ENCODE measurements around the gene DAPK1. TPM values are rescaled to one million over a fixed set of nuclear protein-coding genes. Genes with fewer than 3 reads are reported as not detected.

The DAPK1 gene
- total and polyA plus RNA-seq, 2 donors (not counting 3 experiments of a cell fraction or from before 2014, with no cell fraction given), result 58.9 to 119 TPM

DNA sequence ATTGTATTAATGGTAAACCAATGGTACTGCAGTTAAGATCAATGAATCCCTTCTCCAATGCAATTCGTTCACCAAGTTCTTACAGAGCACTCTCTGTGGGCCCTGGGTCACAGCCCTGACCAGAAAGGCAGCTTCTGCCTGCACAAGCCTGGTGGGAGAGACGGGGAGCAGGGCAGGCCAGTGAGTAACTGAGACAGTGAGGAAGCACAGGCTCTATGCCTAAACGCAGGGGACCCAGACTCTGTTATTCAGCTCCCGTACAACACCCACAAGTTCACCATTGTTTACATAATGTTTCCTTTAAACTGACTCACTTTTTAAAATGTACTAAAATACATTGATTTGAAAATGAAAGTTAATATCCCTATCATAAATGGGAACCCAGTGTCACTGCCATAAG is 187.8 kb downstream of the DAPK1 start:
- no peaks in the 10 kb centered on the region for H3K79me2 ChIP-seq (ENCODE audit: control insufficient read depth, insufficient read depth, low read length)
- peak; percentile 42 for DNase-seq (ENCODE audit: low read depth, low spot score)
- H3K9me3 ChIP-seq (replicated peaks; ENCODE audit: control insufficient read depth, insufficient read depth, low read length), result no peaks in the 10 kb centered on the region
- ChIA-PET POLR2A (no interaction called here), CTCF (interaction anchor here (1.0 to 6.3 kb wide), 19 partner anchors 8 to 348 kb away, joined by 3 to 113 read pairs (median 5); partner anchors contain the start of gene CTSL)
- H3K27ac ChIP-seq (ENCODE audit: insufficient read depth, low read depth, low read length), result no peak overlapping the region
- H4K20me1 ChIP-seq (replicated peaks; ENCODE audit: control insufficient read depth, extremely low read depth, insufficient read depth, low read length), result no peaks in the 10 kb centered on the region
- intact Hi-C loops (cut with micrococcal nuclease), result loop anchor here (1.0 to 2.0 kb wide), 2 partner anchors 27 to 41 kb away; partner anchors contain the start of gene CTSL
- peaks cover 17% of the 10 kb centered on the region for H3K4me1 ChIP-seq (ENCODE audit: control insufficient read depth, extremely low read depth, insufficient read depth, low read length)
- peak overlapping the region; percentile 39 for H3K4me2 ChIP-seq (ENCODE audit: insufficient read depth, low read length)
- no peak overlapping the region for H3K9ac ChIP-seq (replicated peaks; ENCODE audit: extremely low read depth, insufficient read depth, low read length)
- H3K36me3 ChIP-seq (ENCODE audit: control insufficient read depth in 2 of 2, extremely low read depth in 1 of 2, insufficient read depth in 2 of 2, low read length in 2 of 2), result peaks cover 2 to 26% of the 10 kb centered on the region in 2 experiments
- no peaks in the 10 kb centered on the region for H3K9me1 ChIP-seq (replicated peaks; ENCODE audit: control insufficient read depth, extremely low read depth, insufficient read depth, low read length)
- TF ChIP-seq, protein P1, sequence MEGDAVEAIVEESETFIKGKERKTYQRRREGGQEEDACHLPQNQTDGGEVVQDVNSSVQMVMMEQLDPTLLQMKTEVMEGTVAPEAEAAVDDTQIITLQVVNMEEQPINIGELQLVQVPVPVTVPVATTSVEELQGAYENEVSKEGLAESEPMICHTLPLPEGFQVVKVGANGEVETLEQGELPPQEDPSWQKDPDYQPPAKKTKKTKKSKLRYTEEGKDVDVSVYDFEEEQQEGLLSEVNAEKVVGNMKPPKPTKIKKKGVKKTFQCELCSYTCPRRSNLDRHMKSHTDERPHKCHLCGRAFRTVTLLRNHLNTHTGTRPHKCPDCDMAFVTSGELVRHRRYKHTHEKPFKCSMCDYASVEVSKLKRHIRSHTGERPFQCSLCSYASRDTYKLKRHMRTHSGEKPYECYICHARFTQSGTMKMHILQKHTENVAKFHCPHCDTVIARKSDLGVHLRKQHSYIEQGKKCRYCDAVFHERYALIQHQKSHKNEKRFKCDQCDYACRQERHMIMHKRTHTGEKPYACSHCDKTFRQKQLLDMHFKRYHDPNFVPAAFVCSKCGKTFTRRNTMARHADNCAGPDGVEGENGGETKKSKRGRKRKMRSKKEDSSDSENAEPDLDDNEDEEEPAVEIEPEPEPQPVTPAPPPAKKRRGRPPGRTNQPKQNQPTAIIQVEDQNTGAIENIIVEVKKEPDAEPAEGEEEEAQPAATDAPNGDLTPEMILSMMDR (IDR thresholded peaks at IDR 0.05; ENCODE audit: extremely low read depth in 1 of 2, insufficient read depth in 1 of 2, low read depth in 1 of 2, low read length in 2 of 2), result no peak
- no peak for TF ChIP-seq JUN (IDR thresholded peaks at IDR 0.05; ENCODE audit: borderline replicate concordance, insufficient read depth, insufficient read length, low read depth)
- no peak for TF ChIP-seq MYC (IDR thresholded peaks at IDR 0.05; ENCODE audit: low read depth, low read length)
- no peak for TF ChIP-seq EZH2 (IDR thresholded peaks at IDR 0.05; ENCODE audit: borderline replicate concordance, low read depth, low read length, severe bottlenecking)
- TF ChIP-seq, protein P2, sequence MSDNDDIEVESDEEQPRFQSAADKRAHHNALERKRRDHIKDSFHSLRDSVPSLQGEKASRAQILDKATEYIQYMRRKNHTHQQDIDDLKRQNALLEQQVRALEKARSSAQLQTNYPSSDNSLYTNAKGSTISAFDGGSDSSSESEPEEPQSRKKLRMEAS (IDR thresholded peaks at IDR 0.05; ENCODE audit: insufficient read depth, insufficient read length), result no peak
- TF ChIP-seq POLR2AphosphoS5 (IDR thresholded peaks at IDR 0.05; ENCODE audit: insufficient read depth, low read depth, low read length), result no peak
- no peak for TF ChIP-seq FOS (IDR thresholded peaks at IDR 0.05; ENCODE audit: borderline replicate concordance, insufficient read depth, low read length)
- no peak for TF ChIP-seq GATA2 (IDR thresholded peaks at IDR 0.05; ENCODE audit: insufficient read depth, insufficient read length, low read depth, low read length)
- no peak for TF ChIP-seq POLR2A (IDR thresholded peaks at IDR 0.05; ENCODE audit: low read depth, low read length)
- H2AFZ ChIP-seq (ENCODE audit: low read depth, low read length), result peak overlapping the region; percentile 6
- no TSS peak for BruUV-seq (replicated peaks)
- H3K4me3 ChIP-seq (replicated peaks in 1 of 3; ENCODE audit: insufficient read depth in 1 of 3, low read depth in 1 of 3, low read length in 3 of 3), result no peak overlapping the region
- no peaks in the 10 kb centered on the region for H3K27me3 ChIP-seq (ENCODE audit: control insufficient read depth in 2 of 2, insufficient read depth in 2 of 2, low read length in 2 of 2)
- dilution Hi-C loops (cut with MboI; ENCODE audit: extremely low pct_ligation_motif_present, low sequenced_read_pairs), result no loop called here
- FAIRE-seq, result no peak
